Measurements from ENCODE around the gene SFT2D3.

The SFT2D3 gene

DNA sequence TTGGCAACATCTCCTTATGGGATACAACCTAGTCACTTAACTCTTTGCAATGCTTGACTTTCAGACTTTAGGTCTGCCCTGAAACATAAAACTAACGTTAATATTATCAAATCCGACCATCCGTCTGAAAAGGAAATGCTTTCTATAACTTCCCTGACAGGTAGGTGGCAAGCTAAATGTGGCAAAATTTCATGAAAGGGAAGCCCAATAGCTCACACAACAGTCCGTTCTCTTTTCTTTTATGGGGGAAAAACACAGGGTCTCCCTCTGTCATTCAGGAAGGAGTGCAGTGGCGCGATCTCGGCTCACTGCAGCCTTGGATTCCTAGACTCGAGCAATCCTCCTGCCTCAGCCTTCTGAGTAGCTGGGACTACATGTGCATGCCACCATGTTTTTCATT, 52.9 kb downstream of the SFT2D3 start:
- Histone ChIP-seq H3K9me3 (ENCODE audit: control insufficient read depth, low read length) (no peaks in the 10 kb centered on the region), H3K27me3 (ENCODE audit: control insufficient read depth, insufficient read depth, low read length) (no peaks in the 10 kb centered on the region), H3K4me1 (ENCODE audit: control insufficient read depth, insufficient read depth, low read length) (no peaks in the 10 kb centered on the region), H3K36me3 (ENCODE audit: control insufficient read depth, insufficient read depth, low read length) (no peaks in the 10 kb centered on the region), H3K9ac (ENCODE audit: low read length) (no peak overlapping the region), H3K4me3 (ENCODE audit: low read length) (no peak overlapping the region)
